Measurements from ENCODE around the gene FOXK1.

FOXK1 gene

DNA sequence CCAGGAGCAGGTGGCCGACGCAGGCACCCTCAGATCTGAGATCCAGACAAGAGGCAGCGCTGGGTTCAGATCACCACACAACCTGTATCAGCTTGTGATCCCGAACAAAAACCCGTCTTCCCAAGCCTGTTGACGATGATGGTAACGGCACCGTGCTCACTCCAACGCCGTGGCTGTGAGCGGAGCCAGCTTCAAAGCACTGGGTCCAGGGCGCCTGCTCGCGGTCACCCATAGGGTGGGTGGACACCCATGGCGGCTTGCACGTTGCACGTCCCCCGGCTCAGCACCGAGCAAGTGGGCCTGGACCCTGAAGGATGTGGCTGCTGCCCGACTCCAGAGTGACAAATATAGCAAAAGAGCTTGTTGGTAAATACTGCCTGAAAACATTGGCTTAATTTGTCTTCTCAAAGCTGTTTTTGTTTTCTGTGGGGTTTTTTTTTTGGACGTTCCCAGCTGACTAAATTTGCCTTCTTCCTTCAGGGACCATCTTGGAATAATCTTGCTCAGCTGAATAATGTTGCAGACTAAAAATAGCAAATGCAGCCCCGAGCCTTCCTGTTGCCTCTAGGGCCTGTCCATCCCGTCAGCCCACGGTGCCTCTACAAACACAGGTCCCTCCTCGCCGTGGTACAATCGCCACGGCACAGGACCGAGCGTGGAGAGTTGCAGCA is 41.0 kb downstream of the FOXK1 start:
- DNase-seq (ENCODE audit: low read depth): no peak

GRCh38 chr7:4724648-4725013 is 42.5 kb downstream of the FOXK1 start:
- peak; percentile 34 for DNase-seq (ENCODE audit: low read depth)

- peak; percentile 94 for DNase-seq (ENCODE audit: low read depth)
These were observed 43.1 kb downstream of the FOXK1 start for GRCh38 chr7:4725014-4725849.

GRCh38 chr7:4725850-4726450 is 43.9 kb downstream of the FOXK1 start:
- no peak for DNase-seq (ENCODE audit: low read depth)

- DNase-seq (ENCODE audit: low read depth): no peak
These were observed 44.5 kb downstream of the FOXK1 start for GRCh38 chr7:4726566-4726965.

DNA sequence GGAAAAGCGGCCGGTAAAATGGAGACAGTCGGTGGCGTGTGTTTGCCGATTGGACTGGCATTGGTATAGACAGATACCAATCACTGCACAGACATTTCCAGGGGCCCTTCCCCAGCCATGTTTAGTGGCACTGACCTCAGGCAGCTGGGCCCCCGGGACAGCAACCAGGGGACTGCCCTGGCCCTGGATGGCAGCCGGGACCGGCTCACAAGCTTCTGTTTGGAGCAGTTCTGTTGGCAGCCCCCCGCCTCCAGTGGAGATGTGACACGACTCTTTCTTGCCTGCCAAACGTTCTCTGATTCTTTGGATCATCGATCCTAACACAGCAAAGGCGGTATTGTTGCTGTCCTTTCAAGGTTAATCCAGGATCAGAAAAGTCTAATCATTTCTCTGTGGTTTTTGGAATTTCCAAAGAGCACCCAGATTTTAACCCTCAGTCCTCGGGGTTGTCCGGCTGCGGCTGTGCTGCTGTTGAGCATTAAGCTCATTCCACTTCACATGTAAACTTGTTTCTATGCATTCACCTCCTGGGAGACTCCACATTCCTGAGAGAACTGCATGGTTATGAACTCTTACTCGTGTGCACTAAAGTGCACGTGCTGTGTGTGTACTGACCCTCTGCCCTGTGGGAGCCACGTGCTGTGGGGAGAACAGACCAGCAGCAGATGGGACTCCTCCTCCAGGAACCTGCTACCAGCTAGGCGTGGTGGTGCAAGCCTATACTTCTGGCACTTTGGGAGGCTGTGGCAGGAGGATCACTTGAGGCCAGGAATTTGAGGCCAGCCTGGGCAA is 46.0 kb downstream of the FOXK1 start:
- no peak for DNase-seq (ENCODE audit: low read depth)

- no peak for DNase-seq (ENCODE audit: low read depth)
These were observed 47.2 kb downstream of the FOXK1 start for GRCh38 chr7:4729266-4729665.

DNA sequence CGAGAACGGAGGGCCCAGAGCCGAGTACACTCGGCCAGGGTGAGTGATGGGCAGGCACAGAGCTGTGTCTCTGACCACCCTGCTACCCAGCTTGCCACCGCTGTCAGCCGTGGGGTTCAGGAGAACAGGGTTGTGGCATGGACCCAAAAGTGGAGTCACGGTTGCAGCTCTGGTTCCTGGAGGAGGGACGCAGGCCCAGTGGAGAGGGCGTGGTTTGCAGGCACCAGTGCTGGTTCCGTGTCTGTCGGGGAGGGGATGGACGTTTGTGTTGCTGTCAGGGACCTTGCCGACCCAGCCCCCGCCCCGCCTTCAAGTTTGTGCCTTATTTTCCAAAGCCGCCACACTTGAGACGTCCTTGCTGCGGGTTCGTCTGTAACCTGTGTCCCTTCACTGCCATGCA is 48.2 kb downstream of the FOXK1 start:
- no peak for DNase-seq (ENCODE audit: low read depth)

- DNase-seq (ENCODE audit: low read depth): no peak
These were observed 48.9 kb downstream of the FOXK1 start for GRCh38 chr7:4730971-4731370.

DNA sequence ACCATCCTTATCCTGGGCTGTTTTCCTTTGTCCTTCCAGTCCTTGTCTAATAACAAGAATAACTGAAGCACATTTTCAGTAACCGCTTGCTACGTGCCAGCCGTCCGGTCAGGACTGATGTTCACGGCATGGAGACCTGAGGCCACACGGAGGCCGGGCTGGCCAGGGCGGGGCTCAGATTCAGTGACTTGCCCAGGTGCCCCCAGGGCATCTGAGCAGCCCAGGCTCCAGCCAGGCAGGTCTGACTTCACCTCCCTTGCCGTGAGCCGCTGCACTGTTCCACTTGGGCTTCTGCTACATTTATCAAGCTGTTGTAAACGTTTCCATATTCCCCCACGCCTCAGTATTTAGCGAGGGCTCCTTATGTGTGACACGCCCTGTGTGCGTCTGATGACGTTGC is 49.7 kb downstream of the FOXK1 start:
- DNase-seq (ENCODE audit: low read depth): no peak

DNA sequence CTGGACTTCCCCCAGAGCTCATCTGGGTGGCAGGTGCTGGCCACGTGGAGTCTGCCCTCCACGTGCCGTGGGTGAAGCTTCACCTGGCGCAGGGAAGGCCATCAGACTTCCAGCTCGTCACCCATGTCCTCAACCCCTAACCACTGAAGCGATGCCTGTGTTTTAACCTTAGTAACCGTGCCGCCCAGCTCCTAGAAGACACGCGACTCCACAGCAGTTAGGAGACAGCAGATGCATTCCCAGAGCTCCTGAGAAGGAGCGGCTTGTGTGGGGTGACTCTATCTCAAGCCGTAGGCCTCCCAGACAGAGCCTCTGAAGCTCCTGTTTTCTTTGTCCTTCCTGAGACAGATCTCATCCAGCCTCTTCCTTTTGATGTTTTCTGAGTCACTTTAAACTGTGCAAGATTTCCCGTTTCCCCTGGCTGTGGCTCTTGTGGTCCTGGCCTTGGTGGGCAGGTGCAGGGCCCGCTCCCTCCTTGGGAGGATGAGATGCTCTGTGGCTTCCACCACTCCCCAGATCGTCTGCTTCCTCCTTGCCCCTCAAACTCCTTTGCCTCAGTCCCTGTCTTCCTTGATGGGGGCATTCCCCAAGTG is 51.9 kb downstream of the FOXK1 start:
- DNase-seq (ENCODE audit: low read depth): no peak

DNA sequence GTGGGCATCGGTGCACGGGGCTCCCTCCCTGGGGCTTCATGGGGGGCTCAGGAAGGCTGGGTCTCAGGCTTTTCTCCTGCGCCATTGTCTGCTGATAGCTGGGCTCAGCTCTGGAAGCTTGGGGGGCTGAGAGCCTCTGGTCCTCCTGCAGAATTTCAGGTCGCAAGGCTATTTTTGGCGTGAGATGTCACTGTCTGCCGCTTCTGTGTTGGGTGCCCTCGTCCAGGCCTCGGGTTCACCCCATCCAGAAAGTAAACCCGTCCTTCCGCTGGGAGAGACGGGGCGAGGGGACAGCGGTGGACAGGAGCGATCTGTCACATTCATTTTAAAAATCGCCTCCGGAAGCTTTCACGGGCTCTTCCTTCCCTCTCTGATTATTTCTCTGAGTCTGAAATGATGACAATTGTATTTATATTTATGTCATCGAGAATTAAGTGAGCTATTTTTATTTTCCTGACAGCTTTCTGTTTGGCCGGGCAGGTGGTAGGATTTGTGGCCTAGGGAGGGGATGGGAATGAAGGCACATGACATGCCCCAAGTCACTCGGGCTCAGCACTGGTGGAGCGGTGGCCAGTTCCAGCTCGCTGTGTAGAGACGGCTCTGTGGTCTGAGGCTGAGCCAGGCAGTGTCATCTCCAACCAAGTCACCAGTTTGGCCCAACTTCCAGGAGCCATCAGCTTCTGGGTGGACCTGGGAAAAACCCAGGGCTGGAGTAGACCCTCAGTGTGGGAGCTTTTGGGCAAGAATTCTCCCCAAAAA is 52.7 kb downstream of the FOXK1 start:
- DNase-seq (ENCODE audit: low read depth): no peak

DNA sequence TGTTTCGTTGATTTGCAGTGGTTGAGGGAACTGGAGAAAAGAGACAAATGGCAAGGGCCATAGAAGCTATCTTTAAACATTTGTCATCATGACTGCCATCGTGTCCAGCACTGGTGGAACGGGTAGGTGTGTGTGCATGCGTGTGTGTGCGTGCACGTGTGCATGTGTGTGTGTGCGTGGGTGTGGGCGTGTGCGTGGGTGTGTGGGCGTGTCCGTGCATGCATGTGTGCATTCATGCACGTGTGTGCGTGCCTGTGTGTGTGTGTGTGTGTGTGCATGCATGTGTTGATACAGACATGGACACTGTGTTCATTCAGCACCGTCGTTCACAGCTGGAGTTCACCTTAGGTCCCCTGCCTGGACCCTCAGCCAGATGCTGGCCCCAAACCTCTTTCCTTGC is 55.2 kb downstream of the FOXK1 start:
- no peak for DNase-seq (ENCODE audit: low read depth)

DNA sequence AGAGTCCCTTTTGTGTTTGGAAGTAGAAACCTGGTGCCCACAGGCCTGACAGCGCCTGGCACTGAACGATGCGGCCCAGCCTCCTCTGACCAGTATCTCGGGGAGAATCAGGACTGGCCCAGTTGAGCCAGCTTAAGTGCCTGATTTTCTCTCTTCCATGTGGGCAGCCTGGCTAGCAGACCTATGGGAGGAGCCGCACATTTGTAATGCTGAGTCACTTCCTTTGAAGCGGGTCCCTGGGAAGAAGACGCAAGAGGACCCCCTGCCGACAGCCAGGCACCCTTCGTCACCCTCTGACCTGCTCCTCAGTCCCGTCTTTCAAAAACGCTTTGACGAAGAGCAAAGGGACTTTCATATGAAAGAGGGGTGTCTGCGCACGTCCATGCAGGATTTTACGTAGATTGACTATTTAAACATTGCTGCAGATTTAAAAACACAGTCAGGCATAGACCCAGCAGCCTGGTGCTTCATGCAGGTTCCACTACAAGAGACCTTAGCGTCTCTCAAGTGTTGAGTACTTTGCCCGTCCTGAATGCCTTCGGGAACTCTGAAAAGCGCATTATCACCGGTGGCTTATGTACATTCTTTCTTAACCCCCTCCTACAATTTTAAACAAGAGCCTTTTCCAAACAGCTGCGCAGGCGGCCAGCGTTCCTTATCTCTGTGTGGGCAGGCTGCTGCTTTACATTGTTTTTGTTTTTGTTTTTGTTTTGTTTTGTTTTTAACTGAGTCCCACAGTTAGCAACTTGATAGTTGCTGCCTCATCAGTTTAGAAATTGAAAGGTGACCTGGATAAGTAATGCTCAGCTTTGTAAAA is 56.8 kb downstream of the FOXK1 start:
- peak; percentile 95 for DNase-seq (ENCODE audit: low read depth)

DNA sequence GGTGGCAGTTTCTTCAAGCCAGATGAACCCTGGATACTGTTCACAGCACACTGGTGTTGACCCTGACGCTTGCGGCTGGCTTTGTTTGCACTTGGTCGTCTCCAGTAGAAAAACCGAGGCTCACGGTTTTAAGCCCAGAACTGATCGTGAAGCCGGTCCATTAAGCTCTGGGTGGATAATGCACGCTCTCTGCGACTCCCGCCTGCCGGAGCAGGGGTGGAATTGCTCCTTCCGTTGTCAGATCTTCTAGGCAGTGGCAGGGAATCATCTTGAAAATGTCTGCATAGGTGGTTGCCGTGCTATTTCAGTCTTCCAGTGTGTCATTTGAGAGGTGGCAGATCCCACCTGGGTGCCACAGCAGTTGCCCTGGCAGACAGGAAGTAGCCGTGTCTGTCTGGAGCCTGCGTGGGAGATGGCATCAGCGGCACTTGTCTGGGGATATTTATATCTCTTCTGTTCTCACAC is 57.5 kb downstream of the FOXK1 start:
- DNase-seq (ENCODE audit: low read depth): peak; percentile 74

DNA sequence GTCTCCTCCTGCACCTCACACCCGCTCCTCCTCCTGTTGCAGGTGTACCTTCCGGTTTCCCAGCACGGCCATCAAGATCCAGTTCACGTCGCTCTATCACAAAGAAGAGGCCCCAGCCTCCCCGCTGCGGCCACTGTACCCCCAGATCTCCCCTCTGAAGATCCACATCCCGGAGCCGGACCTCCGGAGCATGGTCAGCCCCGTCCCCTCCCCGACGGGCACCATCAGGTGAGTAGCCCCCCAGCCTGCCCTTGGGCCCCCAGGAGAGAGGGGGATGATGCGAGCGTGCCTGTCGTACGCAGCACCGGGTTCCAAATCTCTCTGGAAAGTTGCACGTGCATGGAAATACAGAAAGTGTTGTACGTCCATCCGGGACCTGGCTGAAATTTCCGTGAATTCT is 58.7 kb downstream of the FOXK1 start:
- DNase-seq (ENCODE audit: low read depth): no peak

GRCh38 chr7:4742051-4742573 is 60.0 kb downstream of the FOXK1 start:
- no peak for DNase-seq (ENCODE audit: low read depth)

- DNase-seq (ENCODE audit: low read depth): no peak
These were observed 60.8 kb downstream of the FOXK1 start for GRCh38 chr7:4742852-4743251.

- peak; percentile 100 for DNase-seq (ENCODE audit: low read depth)
These were observed 62.5 kb downstream of the FOXK1 start for GRCh38 chr7:4744391-4745264.
